Activated naive CD4-positive, alpha-beta T cell treated with anti-CD3 and anti-CD28 coated beads, Interleukin-2, amount 10 ng/mL, durations not matched to agents 7 days and 5 days (primary cell): ENCODE results near the gene F7.
A peak's percentile ranks its signal among the peaks of the same experiment; 100 is the strongest.
"Not testable (repeated sequence)": the region's sequence is repeated elsewhere in the genome, so short reads cannot be mapped to it uniquely, and the experiment has no call there.

Source experiments
- CTCF ChIA-PET: fragments of 350-600 bp; sonication (Branson Sonifier 250); formaldehyde crosslinking; loops from one replicate; lab custom pipeline; 2021; ENCODE audit warnings: antibody characterized with exemption; lab: Charles Lee
- DNase-seq: peaks from one replicate; pipeline ENCODE4 v3.0.0-alpha.2; 2020
- H3K27ac Mint-ChIP-seq: one replicate; pipeline ENCODE4 v1.8.0; 2021; ENCODE audit warnings: mild to moderate bottlenecking, moderate library complexity, mixed read lengths
- H3K27me3 Mint-ChIP-seq: one replicate; pipeline ENCODE4 v1.8.0; 2021; ENCODE audit warnings: mild to moderate bottlenecking, mixed read lengths
- H3K36me3 Mint-ChIP-seq: one replicate; pipeline ENCODE4 v1.8.0; 2021; ENCODE audit warnings: mixed read lengths
- H3K4me1 Mint-ChIP-seq: one replicate; pipeline ENCODE4 v1.8.0; 2021; ENCODE audit warnings: mixed read lengths
- H3K4me3 Mint-ChIP-seq: one replicate; pipeline ENCODE4 v1.8.0; 2021; ENCODE audit warnings: mild to moderate bottlenecking, moderate library complexity, mixed read lengths
- H3K9me3 Mint-ChIP-seq: one replicate; pipeline ENCODE4 v1.8.0; 2021; ENCODE audit warnings: mixed read lengths

The F7 gene

DNA sequence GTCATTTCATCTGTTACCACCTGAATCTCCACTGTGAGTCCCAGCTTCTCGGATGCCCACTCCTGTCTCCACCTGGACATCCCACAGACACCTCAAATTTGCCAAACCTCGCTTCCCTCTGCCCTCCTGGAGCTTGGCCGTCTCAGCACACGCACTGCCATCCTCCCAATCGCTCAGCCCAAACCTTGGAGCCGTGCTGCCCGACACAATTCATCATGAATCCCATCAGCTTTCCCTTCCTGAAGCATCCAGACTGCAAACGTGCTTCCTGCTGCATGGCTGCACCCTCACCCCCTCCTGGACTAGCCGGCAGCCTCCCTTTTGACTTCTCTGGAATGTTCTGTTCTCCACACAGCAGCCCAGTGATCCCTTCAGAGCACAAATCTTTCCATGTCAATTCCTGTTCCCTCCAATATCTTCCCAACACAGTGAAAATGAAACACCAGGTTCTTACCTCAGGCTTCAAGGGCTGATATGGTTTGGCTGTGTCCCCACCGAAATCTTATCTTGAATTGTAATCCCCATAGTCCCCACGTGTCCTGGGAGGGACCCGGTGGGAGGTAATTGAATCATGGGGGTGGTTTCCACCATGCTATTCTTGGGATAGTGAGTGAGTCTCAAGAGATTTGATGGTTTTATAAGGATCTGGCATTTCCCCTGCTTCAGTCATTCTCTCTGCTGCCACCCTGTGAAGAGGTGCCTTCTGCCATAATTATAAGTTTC, 51.8 kb downstream of the F7 start:
- peaks cover 17% of the 10 kb centered on the region for H3K9me3 Mint-ChIP-seq
- H3K27me3 Mint-ChIP-seq: peaks cover 30% of the 10 kb centered on the region
- peaks cover 41% of the 10 kb centered on the region for H3K4me1 Mint-ChIP-seq
- no peak overlapping the region for H3K4me3 Mint-ChIP-seq
- no peak overlapping the region for H3K27ac Mint-ChIP-seq
- peaks cover 11% of the 10 kb centered on the region for H3K36me3 Mint-ChIP-seq
- DNase-seq: no peak
- CTCF ChIA-PET: no interaction called here

GRCh38 chr13:113157929-113158747, 52.5 kb downstream of the F7 start, which contains the start of gene PROZ:
Gene PROZ, plus strand, starts transcription at chr13:113158648. Its CDS starts 13 bp downstream, at chr13:113158661.
- Mint-ChIP-seq H3K9me3 (peaks cover 17% of the 10 kb centered on the region), H3K4me1 (peaks cover 40% of the 10 kb centered on the region), H3K27me3 (peaks cover 22% of the 10 kb centered on the region), H3K4me3 (no peak within 1 kb of the TSS), H3K36me3 (peaks cover 11% of the 10 kb centered on the region), H3K27ac (no peak within 1 kb of the TSS)
- CTCF ChIA-PET: no interaction called here
- no peak for DNase-seq

GRCh38 chr13:113158946-113159345, 53.4 kb downstream of the F7 start:
- CTCF ChIA-PET: no interaction called here
- H3K4me3 Mint-ChIP-seq: no peak overlapping the region
- H3K27me3 Mint-ChIP-seq: peaks cover 19% of the 10 kb centered on the region
- H3K4me1 Mint-ChIP-seq: peaks cover 40% of the 10 kb centered on the region
- peaks cover 17% of the 10 kb centered on the region for H3K9me3 Mint-ChIP-seq
- peaks cover 11% of the 10 kb centered on the region for H3K36me3 Mint-ChIP-seq
- H3K27ac Mint-ChIP-seq: no peak overlapping the region
- DNase-seq: no peak

DNA sequence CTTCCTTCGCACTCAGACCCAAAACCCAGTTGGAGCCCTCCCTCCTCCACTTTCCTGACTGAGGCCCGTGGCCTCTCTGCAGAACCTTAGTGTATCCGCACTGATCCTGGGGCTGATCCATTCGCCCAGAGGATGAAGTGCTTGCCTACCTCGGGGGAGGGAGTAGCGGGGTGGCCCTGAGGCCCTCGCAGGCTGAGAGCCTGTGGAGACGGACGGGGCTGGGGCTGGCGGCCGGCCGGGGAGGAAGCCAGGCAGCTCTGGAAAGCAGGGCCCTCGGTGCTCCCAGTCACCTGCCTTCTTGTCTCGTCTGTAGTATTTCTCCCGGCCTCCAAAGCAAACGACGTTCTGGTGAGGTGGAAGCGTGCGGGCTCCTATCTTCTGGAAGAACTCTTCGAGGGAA, 54.1 kb downstream of the F7 start:
- H3K36me3 Mint-ChIP-seq: peaks cover 11% of the 10 kb centered on the region
- no peak for DNase-seq
- no peak overlapping the region for H3K4me3 Mint-ChIP-seq
- peaks cover 17% of the 10 kb centered on the region for H3K9me3 Mint-ChIP-seq
- H3K4me1 Mint-ChIP-seq: peaks cover 36% of the 10 kb centered on the region
- H3K27ac Mint-ChIP-seq: no peak overlapping the region
- CTCF ChIA-PET: no interaction called here
- H3K27me3 Mint-ChIP-seq: peaks cover 19% of the 10 kb centered on the region

GRCh38 chr13:113160983-113161382, 55.4 kb downstream of the F7 start:
- H3K27ac Mint-ChIP-seq: peak overlapping the region; percentile 87
- peaks cover 10% of the 10 kb centered on the region for H3K9me3 Mint-ChIP-seq

DNA sequence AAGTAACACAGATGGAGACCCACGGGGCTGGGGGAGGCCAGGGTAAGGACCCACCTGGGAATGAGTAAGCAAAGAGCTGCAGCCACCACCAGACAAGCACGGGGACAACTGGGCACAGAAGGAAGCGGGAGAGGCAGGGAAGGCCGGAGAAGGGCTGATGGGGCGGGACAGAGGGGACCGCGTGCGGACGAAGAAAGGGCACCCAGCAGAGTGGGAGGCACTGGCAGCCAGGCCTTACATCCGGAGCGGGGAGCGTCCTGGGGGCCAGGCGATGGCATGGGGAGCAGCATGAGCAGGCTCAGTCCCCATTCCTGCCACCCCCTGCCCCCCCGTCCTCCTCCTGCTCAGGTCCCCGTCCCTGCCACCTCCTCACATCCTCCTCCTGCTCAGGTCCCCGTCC, 55.8 kb downstream of the F7 start:
- Mint-ChIP-seq H3K36me3 (peaks cover 6% of the 10 kb centered on the region), H3K27me3 (peaks cover 12% of the 10 kb centered on the region), H3K4me3 (peak overlapping the region; percentile 59), H3K9me3 (peaks cover 7% of the 10 kb centered on the region), H3K27ac (peak overlapping the region; percentile 87), H3K4me1 (peaks cover 33% of the 10 kb centered on the region)
- no peak for DNase-seq
- CTCF ChIA-PET: no interaction called here

More at GRCh38 chr13:113160983-113161382, 55.4 kb downstream of the F7 start:
- DNase-seq: no peak
- H3K4me3 Mint-ChIP-seq: peak overlapping the region; percentile 59
- CTCF ChIA-PET: no interaction called here
- H3K36me3 Mint-ChIP-seq: peaks cover 6% of the 10 kb centered on the region
- H3K4me1 Mint-ChIP-seq: peaks cover 33% of the 10 kb centered on the region
- H3K27me3 Mint-ChIP-seq: peaks cover 15% of the 10 kb centered on the region

DNA sequence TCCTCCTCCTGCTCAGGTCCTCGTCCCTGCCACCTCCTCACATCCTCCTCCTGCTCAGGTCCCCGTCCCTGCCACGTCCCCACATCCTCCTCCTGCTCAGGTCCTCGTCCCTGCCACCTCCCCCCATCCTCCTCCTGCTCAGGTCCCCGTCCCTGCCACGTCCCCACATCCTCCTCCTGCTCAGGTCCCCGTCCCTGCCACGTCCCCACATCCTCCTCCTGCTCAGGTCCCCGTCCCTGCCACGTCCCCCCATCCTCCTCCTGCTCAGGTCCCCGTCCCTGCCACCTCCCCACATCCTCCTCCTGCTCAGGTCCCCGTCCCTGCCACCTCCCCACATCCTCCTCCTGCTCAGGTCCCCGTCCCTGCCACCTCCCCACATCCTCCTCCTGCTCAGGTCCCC, 56.4 kb downstream of the F7 start:
- H3K4me3 Mint-ChIP-seq, H3K9me3 Mint-ChIP-seq, H3K27ac Mint-ChIP-seq, CTCF ChIA-PET, DNase-seq, H3K36me3 Mint-ChIP-seq, H3K27me3 Mint-ChIP-seq: not testable (repeated sequence)
- H3K4me1 Mint-ChIP-seq: peaks cover 33% of the 10 kb centered on the region

- Mint-ChIP-seq H3K4me1 (peaks cover 33% of the 10 kb centered on the region), H3K27me3 (no peaks in the 10 kb centered on the region), H3K9me3 (no peaks in the 10 kb centered on the region), H3K27ac (peak overlapping the region; percentile 55), H3K36me3 (no peaks in the 10 kb centered on the region), H3K4me3 (no peak overlapping the region)
- DNase-seq: peak; percentile 42
- CTCF ChIA-PET: no interaction called here
Measured at GRCh38 chr13:113162783-113163685, 57.4 kb downstream of the F7 start.

DNA sequence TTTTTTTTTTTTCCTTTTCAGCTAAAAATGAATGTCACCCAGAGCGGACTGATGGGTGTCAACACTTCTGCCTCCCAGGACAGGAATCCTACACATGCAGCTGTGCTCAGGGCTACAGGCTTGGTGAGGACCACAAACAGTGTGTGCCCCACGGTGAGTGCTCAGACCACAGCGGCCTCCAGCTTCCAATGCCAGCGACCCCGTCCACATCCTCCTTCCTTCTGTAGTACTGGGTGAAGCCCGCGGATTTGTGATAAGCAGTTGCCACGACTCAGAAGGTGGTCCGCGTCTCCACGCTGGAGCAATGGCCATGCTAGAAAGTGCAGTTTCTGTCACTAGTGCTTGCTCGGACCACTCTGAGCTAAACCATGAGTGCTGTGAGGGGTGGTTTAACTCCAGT, 58.9 kb downstream of the F7 start:
- Mint-ChIP-seq H3K4me3 (no peak overlapping the region), H3K36me3 (peaks cover 8% of the 10 kb centered on the region), H3K27me3 (no peaks in the 10 kb centered on the region), H3K9me3 (no peaks in the 10 kb centered on the region), H3K27ac (peak overlapping the region; percentile 33), H3K4me1 (peaks cover 32% of the 10 kb centered on the region)
- CTCF ChIA-PET: no interaction called here
- DNase-seq: no peak

DNA sequence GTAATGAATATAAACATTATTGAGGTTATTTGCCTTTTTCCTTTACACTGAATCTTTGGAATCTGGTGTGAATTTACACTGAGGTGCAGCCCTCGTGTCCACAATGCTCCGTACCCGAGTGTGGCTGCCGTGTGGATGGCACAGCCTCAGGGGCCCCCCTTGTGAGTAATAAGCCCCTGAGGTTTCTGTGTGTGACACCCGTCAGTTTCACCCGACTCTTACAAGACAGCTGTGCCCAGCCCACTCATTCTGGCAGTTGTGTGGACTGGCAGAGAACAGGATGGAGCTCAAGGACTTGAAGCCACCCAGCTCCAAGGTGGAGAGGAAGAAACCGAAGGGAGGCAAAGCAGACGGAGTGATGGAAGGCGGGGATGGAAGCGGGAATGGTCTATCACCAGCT, 60.7 kb downstream of the F7 start:
- CTCF ChIA-PET: no interaction called here
- Mint-ChIP-seq H3K9me3 (no peaks in the 10 kb centered on the region), H3K4me1 (peaks cover 27% of the 10 kb centered on the region), H3K27me3 (no peaks in the 10 kb centered on the region), H3K4me3 (no peak overlapping the region), H3K36me3 (peaks cover 20% of the 10 kb centered on the region), H3K27ac (no peak overlapping the region)
- DNase-seq: no peak

DNA sequence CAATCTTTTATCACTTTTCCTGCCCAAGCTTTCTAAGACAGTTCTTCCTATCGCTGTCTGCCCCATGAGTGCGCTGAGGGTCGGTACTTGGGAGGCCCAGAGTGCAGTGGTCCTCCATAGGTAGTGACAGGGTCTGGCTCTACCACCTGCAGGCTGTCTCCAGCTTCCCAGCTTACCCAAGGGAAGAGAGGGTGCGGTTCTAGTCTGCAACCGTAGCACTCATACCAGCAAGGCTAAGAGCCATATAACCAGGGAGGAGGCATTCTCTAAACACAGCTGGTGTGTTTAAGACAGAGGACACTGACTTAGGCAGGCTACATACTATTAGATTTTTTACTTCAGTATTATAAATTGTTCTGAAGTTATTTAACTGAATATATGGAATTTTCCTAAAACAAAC, 61.1 kb downstream of the F7 start:
- Mint-ChIP-seq H3K9me3 (no peaks in the 10 kb centered on the region), H3K36me3 (peaks cover 24% of the 10 kb centered on the region), H3K4me3 (no peak overlapping the region), H3K27ac (no peak overlapping the region), H3K27me3 (no peaks in the 10 kb centered on the region), H3K4me1 (peaks cover 28% of the 10 kb centered on the region)
- DNase-seq: no peak
- CTCF ChIA-PET: no interaction called here

DNA sequence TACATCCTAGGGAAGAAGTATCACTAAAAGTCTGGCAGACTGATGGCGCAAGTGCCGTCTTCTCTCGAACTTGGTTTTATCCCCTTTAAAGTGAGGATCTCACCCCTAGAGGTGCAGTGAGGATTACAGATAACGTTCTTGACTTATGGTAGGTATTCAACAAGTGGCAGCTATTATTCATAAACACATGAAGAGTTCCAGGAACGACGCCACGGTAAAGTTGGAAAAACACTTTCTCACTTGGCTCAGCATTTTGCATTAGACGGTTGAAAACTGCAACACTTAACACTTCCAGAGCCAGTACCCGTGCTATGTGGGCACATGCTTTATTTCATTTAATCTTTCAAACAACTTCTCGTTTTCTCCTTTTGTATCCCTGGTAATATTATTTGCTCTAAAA, 61.6 kb downstream of the F7 start:
- peaks cover 29% of the 10 kb centered on the region for H3K4me1 Mint-ChIP-seq
- CTCF ChIA-PET: no interaction called here
- no peak overlapping the region for H3K4me3 Mint-ChIP-seq
- no peak overlapping the region for H3K27ac Mint-ChIP-seq
- no peaks in the 10 kb centered on the region for H3K27me3 Mint-ChIP-seq
- H3K36me3 Mint-ChIP-seq: peaks cover 24% of the 10 kb centered on the region
- DNase-seq: no peak
- no peaks in the 10 kb centered on the region for H3K9me3 Mint-ChIP-seq

- H3K4me1 Mint-ChIP-seq: peaks cover 29% of the 10 kb centered on the region
- H3K4me3 Mint-ChIP-seq: no peak overlapping the region
- H3K27me3 Mint-ChIP-seq: no peaks in the 10 kb centered on the region
- CTCF ChIA-PET: no interaction called here
- H3K27ac Mint-ChIP-seq: no peak overlapping the region
- H3K9me3 Mint-ChIP-seq: no peaks in the 10 kb centered on the region
- peaks cover 28% of the 10 kb centered on the region for H3K36me3 Mint-ChIP-seq
- DNase-seq: no peak
Measured at GRCh38 chr13:113167575-113167974, 62.0 kb downstream of the F7 start.

- Mint-ChIP-seq H3K36me3 (peaks cover 33% of the 10 kb centered on the region), H3K4me1 (peaks cover 28% of the 10 kb centered on the region), H3K9me3 (no peaks in the 10 kb centered on the region), H3K4me3 (no peak overlapping the region), H3K27ac (no peak overlapping the region), H3K27me3 (no peaks in the 10 kb centered on the region)
- CTCF ChIA-PET: no interaction called here
- no peak for DNase-seq
Measured at GRCh38 chr13:113168211-113168610, 62.6 kb downstream of the F7 start.
